ENCODE results near the gene CARS1.

Gene CARS1

GRCh38 chr11:2975594-2975993, 81.6 kb downstream of the CARS1 start:
- peak; percentile 19 to 36 (median 28) for TF ChIP-seq CTCF (IDR thresholded peaks at IDR 0.05; ENCODE audit: unreplicated experiment in 3 of 3)
- no peak overlapping the region for H3K4me3 Mint-ChIP-seq
- no peaks in the 10 kb centered on the region for H3K27me3 Mint-ChIP-seq (ENCODE audit: low read depth)
- H3K36me3 Mint-ChIP-seq (ENCODE audit: low read depth) = peaks cover 75% of the 10 kb centered on the region
- H3K4me1 Mint-ChIP-seq = no peaks in the 10 kb centered on the region
- no peaks in the 10 kb centered on the region for H3K9me3 Mint-ChIP-seq
- no peak overlapping the region for H3K27ac Mint-ChIP-seq

GRCh38 chr11:2974272-2974671, 83.0 kb downstream of the CARS1 start:
- no peaks in the 10 kb centered on the region for H3K9me3 Mint-ChIP-seq
- H3K36me3 Mint-ChIP-seq (ENCODE audit: low read depth) = peaks cover 85% of the 10 kb centered on the region
- H3K27ac Mint-ChIP-seq = no peak overlapping the region
- no peak overlapping the region for H3K4me3 Mint-ChIP-seq
- no peak for TF ChIP-seq CTCF (IDR thresholded peaks at IDR 0.05; ENCODE audit: unreplicated experiment in 3 of 3)
- H3K4me1 Mint-ChIP-seq = no peaks in the 10 kb centered on the region
- H3K27me3 Mint-ChIP-seq (ENCODE audit: low read depth) = no peaks in the 10 kb centered on the region

- Mint-ChIP-seq H3K27ac (no peak overlapping the region), H3K27me3 (ENCODE audit: low read depth) (no peaks in the 10 kb centered on the region), H3K9me3 (no peaks in the 10 kb centered on the region), H3K36me3 (ENCODE audit: low read depth) (peaks cover 89% of the 10 kb centered on the region), H3K4me3 (no peak overlapping the region), H3K4me1 (no peaks in the 10 kb centered on the region)
- TF ChIP-seq CTCF (IDR thresholded peaks at IDR 0.05; ENCODE audit: unreplicated experiment in 3 of 3) = no peak
Observed at GRCh38 chr11:2968341-2968900, 88.8 kb downstream of the CARS1 start.

GRCh38 chr11:2964782-2965181, 92.4 kb downstream of the CARS1 start:
- H3K4me1 Mint-ChIP-seq = no peaks in the 10 kb centered on the region
- no peaks in the 10 kb centered on the region for H3K27me3 Mint-ChIP-seq (ENCODE audit: low read depth)
- TF ChIP-seq CTCF (IDR thresholded peaks at IDR 0.05; ENCODE audit: unreplicated experiment in 3 of 3) = no peak
- no peak overlapping the region for H3K27ac Mint-ChIP-seq
- peaks cover 89% of the 10 kb centered on the region for H3K36me3 Mint-ChIP-seq (ENCODE audit: low read depth)
- H3K4me3 Mint-ChIP-seq = no peak overlapping the region
- no peaks in the 10 kb centered on the region for H3K9me3 Mint-ChIP-seq

- H3K27me3 Mint-ChIP-seq (ENCODE audit: low read depth) = no peaks in the 10 kb centered on the region
- no peak overlapping the region for H3K4me3 Mint-ChIP-seq
- no peak for TF ChIP-seq CTCF (IDR thresholded peaks at IDR 0.05; ENCODE audit: unreplicated experiment in 3 of 3)
- peaks cover 91% of the 10 kb centered on the region for H3K36me3 Mint-ChIP-seq (ENCODE audit: low read depth)
- H3K9me3 Mint-ChIP-seq = no peaks in the 10 kb centered on the region
- H3K4me1 Mint-ChIP-seq = no peaks in the 10 kb centered on the region
- no peak overlapping the region for H3K27ac Mint-ChIP-seq
Observed at GRCh38 chr11:2963761-2964160, 93.5 kb downstream of the CARS1 start.

GRCh38 chr11:2963112-2963754, 94.0 kb downstream of the CARS1 start:
- Mint-ChIP-seq H3K27ac (no peak overlapping the region), H3K4me1 (no peaks in the 10 kb centered on the region), H3K27me3 (ENCODE audit: low read depth) (no peaks in the 10 kb centered on the region), H3K36me3 (ENCODE audit: low read depth) (peaks cover 92% of the 10 kb centered on the region), H3K9me3 (no peaks in the 10 kb centered on the region), H3K4me3 (no peak overlapping the region)
- TF ChIP-seq CTCF (IDR thresholded peaks at IDR 0.05; ENCODE audit: unreplicated experiment in 3 of 3) = no peak
